Fibroblast of villous mesenchyme (primary cell): ENCODE data around the gene SEC16A. TPM values are rescaled to one million over a fixed set of nuclear protein-coding genes. Genes with fewer than 3 reads are reported as not detected.

ENCODE experiments used
- DNase-seq: peaks from one replicate; pipeline ENCODE4 v3.0.0-alpha.2; 2010; ENCODE audit warnings: low read depth
- H3K4me3 ChIP-seq: 2 replicates; pipeline ENCODE4 v1.5.1; 2011; ENCODE audit warnings: low read depth, mild to moderate bottlenecking, low read length
- total RNA-seq: library from RNA; depleted of rRNA; stranded (reverse); fragments of >200 nt; gene quantifications from 2 replicates; pipeline ENCODE4 v1.2.3, GENCODE V29; 2012
- TF ChIP-seq, protein P1 (sequence below): IDR thresholded peaks from 2 replicates; pipeline ENCODE4 v1.5.1; 2012; ENCODE audit warnings: low read depth, mild to moderate bottlenecking, low read length; ENCODE audit not compliant: insufficient read depth

SEC16A gene
- total RNA-seq, 1 donor: 43.2 TPM

DNA sequence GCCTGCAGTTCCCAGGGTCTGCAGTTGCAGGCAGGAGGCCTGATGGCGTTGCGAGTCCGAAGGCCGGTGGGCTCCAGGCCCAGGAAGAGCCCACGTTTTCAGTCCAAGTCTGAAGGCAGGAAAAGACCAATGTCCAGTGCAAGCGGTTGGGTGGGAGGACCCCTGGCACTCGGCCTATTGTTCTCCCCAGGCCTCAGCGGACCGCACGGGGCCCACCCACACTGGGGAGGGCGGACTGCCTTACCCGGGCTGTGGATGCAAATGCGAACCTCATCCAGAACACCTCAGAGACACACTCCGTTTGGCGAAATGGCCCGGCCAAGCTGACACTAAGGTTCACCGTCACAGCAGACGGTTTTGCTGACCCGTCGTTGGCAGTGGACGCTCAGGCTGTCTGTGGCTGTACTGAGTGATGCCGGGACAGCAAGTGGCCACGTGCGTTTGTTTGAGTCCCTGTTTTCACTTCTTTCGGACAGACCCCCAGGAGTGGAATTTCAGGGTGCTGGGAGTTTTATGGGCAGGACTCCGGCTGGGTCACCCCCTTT is 10.2 kb upstream of the SEC16A start:
- H3K4me3 ChIP-seq: no peak overlapping the region
- no peak for DNase-seq
- TF ChIP-seq, protein P1, sequence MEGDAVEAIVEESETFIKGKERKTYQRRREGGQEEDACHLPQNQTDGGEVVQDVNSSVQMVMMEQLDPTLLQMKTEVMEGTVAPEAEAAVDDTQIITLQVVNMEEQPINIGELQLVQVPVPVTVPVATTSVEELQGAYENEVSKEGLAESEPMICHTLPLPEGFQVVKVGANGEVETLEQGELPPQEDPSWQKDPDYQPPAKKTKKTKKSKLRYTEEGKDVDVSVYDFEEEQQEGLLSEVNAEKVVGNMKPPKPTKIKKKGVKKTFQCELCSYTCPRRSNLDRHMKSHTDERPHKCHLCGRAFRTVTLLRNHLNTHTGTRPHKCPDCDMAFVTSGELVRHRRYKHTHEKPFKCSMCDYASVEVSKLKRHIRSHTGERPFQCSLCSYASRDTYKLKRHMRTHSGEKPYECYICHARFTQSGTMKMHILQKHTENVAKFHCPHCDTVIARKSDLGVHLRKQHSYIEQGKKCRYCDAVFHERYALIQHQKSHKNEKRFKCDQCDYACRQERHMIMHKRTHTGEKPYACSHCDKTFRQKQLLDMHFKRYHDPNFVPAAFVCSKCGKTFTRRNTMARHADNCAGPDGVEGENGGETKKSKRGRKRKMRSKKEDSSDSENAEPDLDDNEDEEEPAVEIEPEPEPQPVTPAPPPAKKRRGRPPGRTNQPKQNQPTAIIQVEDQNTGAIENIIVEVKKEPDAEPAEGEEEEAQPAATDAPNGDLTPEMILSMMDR: no peak

GRCh38 chr9:136489731-136490130 is 6.9 kb upstream of the SEC16A start:
- no peak for DNase-seq
- TF ChIP-seq, protein P1: no peak
- H3K4me3 ChIP-seq: no peak overlapping the region

DNA sequence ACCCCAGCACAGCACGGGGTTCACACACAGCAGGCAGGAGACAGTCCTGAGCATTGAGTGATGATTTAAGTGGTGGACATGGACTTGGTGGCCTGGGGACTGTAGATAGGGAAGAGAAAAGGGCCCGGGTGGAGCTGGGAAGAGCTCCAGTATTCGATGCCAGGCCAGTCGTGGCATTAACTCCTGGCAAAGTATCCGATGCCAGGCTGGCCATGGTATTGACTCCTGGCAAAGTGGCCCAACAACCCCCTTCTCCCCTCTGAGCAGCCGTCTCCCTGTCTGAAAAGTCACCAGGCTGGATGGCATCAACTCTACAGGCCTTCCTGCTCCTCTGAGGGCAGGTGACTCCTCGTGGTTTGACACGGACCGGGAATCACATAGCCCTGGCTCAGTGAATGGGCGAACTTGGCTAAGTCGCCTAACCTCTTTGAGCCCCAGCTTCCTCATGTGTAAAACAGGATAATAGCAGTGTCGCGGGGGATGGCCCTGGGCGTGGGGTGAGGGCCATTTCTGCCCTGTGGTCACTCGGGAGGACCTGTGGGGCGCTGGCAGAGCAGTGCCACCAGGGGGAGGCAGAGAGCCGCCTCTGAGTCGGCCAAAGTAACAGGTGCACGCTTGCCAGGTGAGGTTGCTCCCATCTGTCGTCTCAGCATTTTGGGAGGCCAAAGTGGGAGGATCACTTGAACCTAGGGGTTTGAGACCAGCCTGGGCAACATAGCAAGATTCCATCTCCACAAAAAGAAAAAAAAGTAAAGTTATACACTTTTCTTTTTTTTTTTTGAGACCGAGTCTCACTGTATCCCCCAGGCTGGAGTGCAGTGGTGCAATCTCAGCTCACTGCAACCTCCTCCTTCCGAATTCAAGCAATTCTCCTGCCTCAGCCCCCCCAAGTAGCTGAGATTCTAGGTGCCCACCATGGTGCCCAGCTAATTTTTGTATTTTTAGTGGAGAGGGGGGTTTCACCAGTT is 5.7 kb upstream of the SEC16A start:
- DNase-seq: peak; percentile 38
- TF ChIP-seq, protein P1: peak; percentile 97
- H3K4me3 ChIP-seq: no peak overlapping the region

GRCh38 chr9:136487672-136488071 is 4.8 kb upstream of the SEC16A start:
- TF ChIP-seq, protein P1: no peak
- no peak overlapping the region for H3K4me3 ChIP-seq
- DNase-seq: no peak

DNA sequence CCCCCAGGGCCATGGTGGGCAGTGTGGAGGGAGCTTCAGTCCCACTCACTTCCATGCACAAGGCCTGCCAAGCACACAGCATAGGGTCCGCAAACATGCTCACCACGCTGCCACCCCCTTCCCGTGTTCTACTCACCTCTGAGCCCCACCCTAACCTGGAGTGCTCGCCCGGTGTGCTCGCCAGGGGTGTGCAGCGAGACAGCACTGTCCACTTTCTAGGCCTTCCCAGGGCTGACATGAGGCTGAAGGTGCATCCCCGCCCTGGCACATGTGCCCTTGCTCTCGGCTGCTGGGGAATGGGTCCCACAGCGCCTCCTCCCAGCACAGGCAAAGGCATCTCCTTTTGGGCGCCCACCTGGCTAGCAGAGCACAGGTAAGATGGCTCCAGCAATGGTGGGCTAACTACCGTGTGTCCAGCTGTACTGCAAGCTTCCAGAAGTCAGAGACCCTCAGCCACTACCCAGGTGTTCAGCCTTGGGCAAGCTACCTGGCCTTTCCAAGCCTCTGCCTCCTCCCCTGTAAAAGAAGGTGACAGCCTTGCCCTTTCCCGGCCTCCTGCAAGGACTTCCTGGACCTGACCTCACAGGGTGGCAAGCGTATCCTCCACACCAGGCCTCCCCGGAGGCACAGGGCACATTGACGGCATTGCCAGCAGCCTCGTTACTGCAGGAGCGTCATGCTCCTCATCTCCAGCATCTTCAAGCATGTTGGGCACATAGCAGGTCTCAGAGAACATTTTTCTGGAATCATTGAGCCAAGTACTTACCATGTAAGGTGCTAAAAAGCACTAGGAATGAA is 4.2 kb upstream of the SEC16A start:
- H3K4me3 ChIP-seq: no peak overlapping the region
- DNase-seq: no peak
- TF ChIP-seq, protein P1: no peak

GRCh38 chr9:136486131-136486530 is 3.3 kb upstream of the SEC16A start:
- TF ChIP-seq, protein P1: no peak
- no peak overlapping the region for H3K4me3 ChIP-seq
- no peak for DNase-seq
